Stimulated activated CD4-positive, alpha-beta T cell treated with anti-CD3 and anti-CD28 coated beads, Interleukin-2, amount 100 ng/mL, for 48 hours (primary cell): ENCODE results near the gene PRR18.
A peak's percentile ranks its signal among the peaks of the same experiment; 100 is the strongest.

Source experiments
- DNase-seq, 2 donors: peaks; one replicate each; pipeline ENCODE4 v3.0.0-alpha.2; 2020

Gene PRR18

GRCh38 chr6:166305562-166306117 lies 2.6 kb downstream of the PRR18 start:
- DNase-seq = no peak

- DNase-seq = no peak
Measured at GRCh38 chr6:166304106-166304505, 4.1 kb downstream of the PRR18 start.

GRCh38 chr6:166301611-166302529 lies 6.3 kb downstream of the PRR18 start:
- no peak for DNase-seq

GRCh38 chr6:166300357-166300987 lies 7.7 kb downstream of the PRR18 start:
- no peak for DNase-seq

- no peak for DNase-seq
Measured at GRCh38 chr6:166297606-166298005, 10.6 kb downstream of the PRR18 start.

- DNase-seq = no peak
Measured at GRCh38 chr6:166296035-166296883, 11.9 kb downstream of the PRR18 start.

GRCh38 chr6:166293731-166294584 lies 14.2 kb downstream of the PRR18 start:
- DNase-seq = no peak

- DNase-seq = no peak
Measured at GRCh38 chr6:166289207-166290060, 18.8 kb downstream of the PRR18 start.

GRCh38 chr6:166286839-166287271 lies 21.3 kb downstream of the PRR18 start:
- DNase-seq = no peak

- no peak for DNase-seq
Measured at GRCh38 chr6:166285233-166285632, 23.0 kb downstream of the PRR18 start.

- DNase-seq = no peak
Measured at GRCh38 chr6:166284640-166285039, 23.6 kb downstream of the PRR18 start.

GRCh38 chr6:166282394-166283032 lies 25.7 kb downstream of the PRR18 start:
- DNase-seq = no peak

GRCh38 chr6:166281104-166281503 lies 27.1 kb downstream of the PRR18 start:
- no peak for DNase-seq

GRCh38 chr6:166279393-166279679 lies 28.9 kb downstream of the PRR18 start:
- no peak for DNase-seq

- DNase-seq = no peak
Measured at GRCh38 chr6:166278579-166279392, 29.4 kb downstream of the PRR18 start.

- no peak for DNase-seq
Measured at GRCh38 chr6:166277892-166278578, 30.2 kb downstream of the PRR18 start.

- no peak for DNase-seq
Measured at GRCh38 chr6:166277018-166277417, 31.2 kb downstream of the PRR18 start.

GRCh38 chr6:166275714-166276166 lies 32.5 kb downstream of the PRR18 start:
- DNase-seq = peak; percentile 87 to 91
